OCI-LY7 (cell line): Measurements from ENCODE around the gene GATAD2B. TPM values are rescaled to one million over a fixed set of nuclear protein-coding genes. Genes with fewer than 3 reads are reported as not detected.

Experiments
- BruUV-seq: library from RNA; stranded (reverse); fragments of 400-500 nt; replicated peaks from 2 replicates; lab custom pipeline; 2021; lab: Mats Ljungman, UMichigan
- CTCF ChIA-PET: fragments of 300-600 bp; sonication (Branson Sonifier 250); formaldehyde crosslinking; loops from one replicate; lab custom pipeline; 2022; ENCODE audit warnings: antibody characterized with exemption; ENCODE audit not compliant: unreplicated experiment; lab: Charles Lee
- POLR2A ChIA-PET: fragments of 300-600 bp; sonication (Branson Sonifier 250); formaldehyde crosslinking; loops from one replicate; lab custom pipeline; 2022; ENCODE audit warnings: antibody characterized with exemption; lab: Charles Lee
- DNase-seq: peaks from one replicate; pipeline ENCODE4 v3.0.0-alpha.2; 2015; ENCODE audit warnings: low spot score
- H2AFZ ChIP-seq: fragments of 200-600 bp; sonication (generic), shearing (Covaris generic); 2 replicates; pipeline ENCODE4 v1.6.1; 2014; ENCODE audit warnings: mild to moderate bottlenecking, antibody characterized with exemption, low read length, moderate library complexity
- H3K27ac ChIP-seq: fragments of 200-600 bp; sonication (generic); 2 replicates; pipeline ENCODE4 v1.5.1; 2014; ENCODE audit warnings: mixed run types, low read depth, mild to moderate bottlenecking, moderate library complexity, low read length, inconsistent platforms; ENCODE audit not compliant: poor library complexity, severe bottlenecking
- H3K36me3 ChIP-seq: fragments of 200-600 bp; sonication (generic); 2 replicates; pipeline ENCODE4 v1.6.1; 2014; ENCODE audit warnings: mild to moderate bottlenecking, antibody characterized with exemption, low read length, moderate library complexity, mixed read lengths; ENCODE audit not compliant: insufficient read depth
- H3K4me1 ChIP-seq: fragments of 200-600 bp; sonication (generic); 2 replicates; pipeline ENCODE4 v1.5.1; 2014; ENCODE audit warnings: mild to moderate bottlenecking, low read length; ENCODE audit not compliant: insufficient read depth, poor library complexity, severe bottlenecking
- H3K4me2 ChIP-seq: fragments of 200-600 bp; sonication (generic); 2 replicates; pipeline ENCODE4 v1.6.1; 2014; ENCODE audit warnings: mild to moderate bottlenecking, low read length
- H3K4me3 ChIP-seq: fragments of 200-600 bp; sonication (generic); 2 replicates; pipeline ENCODE4 v1.5.1; 2014; ENCODE audit warnings: mild to moderate bottlenecking, low read depth, low read length; ENCODE audit not compliant: poor library complexity, severe bottlenecking
- H3K79me2 ChIP-seq: fragments of 200-600 bp; sonication (generic); 2 replicates; pipeline ENCODE4 v1.6.1; 2016; ENCODE audit warnings: low read depth, mild to moderate bottlenecking, low read length, moderate library complexity, mixed read lengths; ENCODE audit not compliant: insufficient read depth
- H3K9me2 ChIP-seq: fragments of 200-600 bp; sonication (generic); 2 replicates; pipeline ENCODE4 v1.6.1; 2016; ENCODE audit warnings: mild to moderate bottlenecking, low read length, mixed read lengths; ENCODE audit not compliant: insufficient read depth
- H3K9me3 ChIP-seq: fragments of 200-600 bp; sonication (generic); 2 replicates; pipeline ENCODE4 v1.6.1; 2014; ENCODE audit warnings: mild to moderate bottlenecking, mixed run types, low read length, mixed read lengths
- H4K20me1 ChIP-seq: fragments of 200-600 bp; sonication (generic); 2 replicates; pipeline ENCODE4 v1.6.1; 2014; ENCODE audit warnings: mild to moderate bottlenecking, antibody characterized with exemption, low read length, moderate library complexity, mixed read lengths; ENCODE audit not compliant: insufficient read depth
- EZH2phosphoT487 ChIP-seq: fragments of 200-600 bp; sonication (generic); IDR thresholded peaks from 2 replicates; pipeline ENCODE4 v1.6.1; 2018; ENCODE audit warnings: low read depth, borderline replicate concordance, mild to moderate bottlenecking, mixed run types, antibody characterized with exemption, low read length, moderate library complexity, mixed read lengths
- intact Hi-C: fragments of 100-400 bp; cut with micrococcal nuclease; formaldehyde crosslinking; loops from one replicate; pipeline ENCODE4 v1.10.0; 2022; ENCODE audit not compliant: unreplicated experiment
- total RNA-seq, 2 experiments: library from RNA; depleted of rRNA in 1 of 2; stranded (reverse); fragments of >200 nt in 1 of 2; shearing (Covaris generic) in 1 of 2; gene quantifications; 2 replicates each; pipeline ENCODE4 v1.2.3, GENCODE V29; 2014 to 2022
- TF ChIP-seq, protein P1 (sequence below): fragments of 200-600 bp; sonication (generic); conservative IDR thresholded peaks from 2 replicates; pipeline ENCODE4 v1.5.1; 2014; ENCODE audit warnings: mild to moderate bottlenecking, antibody characterized with exemption, low read length, moderate library complexity, mixed read lengths

Gene GATAD2B
- total RNA-seq, 2 experiments from 2014 or later: 11.2 to 65.2 TPM

DNA sequence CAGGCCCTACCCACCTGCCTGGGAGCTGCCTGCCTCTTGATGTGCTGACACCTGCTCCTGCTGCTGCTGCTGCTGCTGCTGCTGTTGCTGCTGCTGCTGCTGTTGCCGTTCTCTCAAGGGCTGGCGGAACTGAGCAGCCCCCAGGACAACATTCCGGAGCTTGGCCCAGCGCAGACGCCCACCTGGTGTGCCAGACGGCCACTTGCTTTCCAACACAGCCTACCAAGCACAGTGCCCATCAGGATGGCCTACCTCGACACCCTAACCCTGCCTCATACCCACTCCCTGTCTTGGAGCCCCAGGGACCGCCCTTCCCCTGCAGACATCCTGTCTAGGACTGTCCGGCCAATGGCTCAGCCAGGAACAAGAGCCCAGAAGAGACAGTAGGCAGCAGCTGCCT, 12.0 kb upstream of the GATAD2B start:
- BruUV-seq: no TSS peak
- Histone ChIP-seq H3K27ac (no peak overlapping the region), H4K20me1 (no peaks in the 10 kb centered on the region), H3K4me1 (no peaks in the 10 kb centered on the region), H3K36me3 (peaks cover 85% of the 10 kb centered on the region), H3K4me2 (no peak overlapping the region), H3K79me2 (no peaks in the 10 kb centered on the region), H3K4me3 (no peak overlapping the region), H3K9me3 (no peaks in the 10 kb centered on the region), H2AFZ (no peak overlapping the region), H3K9me2 (no peaks in the 10 kb centered on the region)
- POLR2A ChIA-PET: no interaction called here
- intact Hi-C loops: no loop called here
- CTCF ChIA-PET: no interaction called here
- DNase-seq: no peak
- no peak for TF ChIP-seq EZH2phosphoT487
- TF ChIP-seq, protein P1, sequence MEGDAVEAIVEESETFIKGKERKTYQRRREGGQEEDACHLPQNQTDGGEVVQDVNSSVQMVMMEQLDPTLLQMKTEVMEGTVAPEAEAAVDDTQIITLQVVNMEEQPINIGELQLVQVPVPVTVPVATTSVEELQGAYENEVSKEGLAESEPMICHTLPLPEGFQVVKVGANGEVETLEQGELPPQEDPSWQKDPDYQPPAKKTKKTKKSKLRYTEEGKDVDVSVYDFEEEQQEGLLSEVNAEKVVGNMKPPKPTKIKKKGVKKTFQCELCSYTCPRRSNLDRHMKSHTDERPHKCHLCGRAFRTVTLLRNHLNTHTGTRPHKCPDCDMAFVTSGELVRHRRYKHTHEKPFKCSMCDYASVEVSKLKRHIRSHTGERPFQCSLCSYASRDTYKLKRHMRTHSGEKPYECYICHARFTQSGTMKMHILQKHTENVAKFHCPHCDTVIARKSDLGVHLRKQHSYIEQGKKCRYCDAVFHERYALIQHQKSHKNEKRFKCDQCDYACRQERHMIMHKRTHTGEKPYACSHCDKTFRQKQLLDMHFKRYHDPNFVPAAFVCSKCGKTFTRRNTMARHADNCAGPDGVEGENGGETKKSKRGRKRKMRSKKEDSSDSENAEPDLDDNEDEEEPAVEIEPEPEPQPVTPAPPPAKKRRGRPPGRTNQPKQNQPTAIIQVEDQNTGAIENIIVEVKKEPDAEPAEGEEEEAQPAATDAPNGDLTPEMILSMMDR: no peak

DNA sequence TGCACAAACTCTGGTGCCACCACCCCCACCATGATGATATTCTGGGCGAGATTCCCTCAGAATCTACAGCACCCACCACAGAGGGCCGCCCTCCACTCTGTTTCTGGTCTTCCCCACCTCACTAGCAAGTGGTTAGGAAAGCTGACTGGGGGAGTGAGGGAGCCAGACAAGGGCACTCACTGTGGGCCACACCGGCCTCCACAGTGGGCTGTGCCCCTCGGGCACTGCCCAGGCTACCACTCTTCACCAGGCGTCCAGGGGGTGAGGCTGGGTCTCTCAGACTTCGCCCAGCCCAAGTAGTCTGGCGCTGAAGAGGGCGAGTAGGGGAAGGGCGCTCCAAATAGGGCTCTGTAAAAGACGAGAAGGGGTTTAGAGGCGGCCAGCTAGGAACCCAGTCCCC, 11.2 kb upstream of the GATAD2B start:
- Histone ChIP-seq H3K4me3 (no peak overlapping the region), H3K4me1 (no peaks in the 10 kb centered on the region), H3K79me2 (no peaks in the 10 kb centered on the region), H3K27ac (no peak overlapping the region), H3K9me3 (no peaks in the 10 kb centered on the region), H3K4me2 (no peak overlapping the region), H2AFZ (no peak overlapping the region), H3K36me3 (peaks cover 85% of the 10 kb centered on the region), H3K9me2 (no peaks in the 10 kb centered on the region), H4K20me1 (no peaks in the 10 kb centered on the region)
- DNase-seq: no peak
- ChIA-PET POLR2A (no interaction called here), CTCF (no interaction called here)
- BruUV-seq: no TSS peak
- intact Hi-C loops: no loop called here
- no peak for TF ChIP-seq EZH2phosphoT487
- TF ChIP-seq, protein P1: no peak

DNA sequence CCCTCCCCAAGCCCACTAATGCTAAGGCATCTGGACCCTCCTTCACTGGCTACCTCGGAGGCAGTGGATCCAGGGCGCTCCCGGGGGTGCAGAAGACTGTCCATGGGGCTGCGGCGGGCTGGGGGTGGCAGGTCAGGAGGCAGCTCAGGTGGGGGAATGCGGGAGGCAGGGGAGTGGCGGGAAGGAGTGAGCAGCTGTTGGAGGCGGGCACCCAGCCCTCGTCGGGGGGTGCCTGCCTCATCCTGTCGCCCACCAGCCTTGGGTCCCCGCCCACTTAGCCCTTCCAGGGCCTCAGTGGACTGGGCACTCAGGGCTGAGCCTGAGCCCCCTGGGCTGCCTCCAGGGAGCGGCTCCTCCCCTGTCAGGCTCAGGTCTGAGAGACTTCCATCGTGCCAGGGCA, 10.7 kb upstream of the GATAD2B start:
- H4K20me1 ChIP-seq: no peaks in the 10 kb centered on the region
- H3K9me3 ChIP-seq: no peaks in the 10 kb centered on the region
- H3K9me2 ChIP-seq: no peaks in the 10 kb centered on the region
- intact Hi-C loops: no loop called here
- no peaks in the 10 kb centered on the region for H3K4me1 ChIP-seq
- no peak overlapping the region for H2AFZ ChIP-seq
- H3K4me3 ChIP-seq: no peak overlapping the region
- CTCF ChIA-PET: no interaction called here
- TF ChIP-seq, protein P1: no peak
- TF ChIP-seq EZH2phosphoT487: no peak
- DNase-seq: no peak
- no peaks in the 10 kb centered on the region for H3K79me2 ChIP-seq
- POLR2A ChIA-PET: no interaction called here
- no peak overlapping the region for H3K4me2 ChIP-seq
- H3K36me3 ChIP-seq: peaks cover 85% of the 10 kb centered on the region
- no TSS peak for BruUV-seq
- H3K27ac ChIP-seq: no peak overlapping the region
